Fibroblast of the conjunctiva (primary cell): Measurements from ENCODE around the gene IGSF11.
"Not testable (repeated sequence)": the region's sequence is repeated elsewhere in the genome, so short reads cannot be mapped to it uniquely, and the experiment has no call there.

Experiments
- DNase-seq: peaks from one replicate; pipeline ENCODE4 v3.0.0-alpha.2; 2010; ENCODE audit warnings: low read depth

Gene IGSF11

GRCh38 chr3:119034256-119035013 is at the start of gene IGSF11:
Gene IGSF11, minus strand, starts transcription at chr3:119034846. Its CDS starts 264 bp downstream, at chr3:119034582.
- DNase-seq = no peak

DNA sequence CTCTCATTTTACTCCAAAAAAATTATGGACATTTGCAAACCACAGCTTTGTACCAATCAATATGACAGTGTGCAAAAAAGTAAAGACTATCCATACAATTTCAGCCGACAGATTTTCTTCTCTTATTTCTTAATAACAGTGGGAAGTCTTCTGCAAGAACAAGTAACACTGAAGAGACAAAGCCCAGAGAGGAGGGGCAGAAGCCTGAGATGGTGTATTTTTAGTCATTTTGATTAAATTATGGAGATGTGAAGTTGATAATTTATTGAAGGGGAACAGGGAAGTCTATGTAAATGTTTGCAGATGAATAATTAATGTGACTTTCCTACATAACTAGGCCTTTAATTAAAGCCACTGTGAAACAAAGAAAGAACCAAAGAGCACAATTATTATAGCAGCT is 45.7 kb upstream of the IGSF11 start:
- DNase-seq = no peak

DNA sequence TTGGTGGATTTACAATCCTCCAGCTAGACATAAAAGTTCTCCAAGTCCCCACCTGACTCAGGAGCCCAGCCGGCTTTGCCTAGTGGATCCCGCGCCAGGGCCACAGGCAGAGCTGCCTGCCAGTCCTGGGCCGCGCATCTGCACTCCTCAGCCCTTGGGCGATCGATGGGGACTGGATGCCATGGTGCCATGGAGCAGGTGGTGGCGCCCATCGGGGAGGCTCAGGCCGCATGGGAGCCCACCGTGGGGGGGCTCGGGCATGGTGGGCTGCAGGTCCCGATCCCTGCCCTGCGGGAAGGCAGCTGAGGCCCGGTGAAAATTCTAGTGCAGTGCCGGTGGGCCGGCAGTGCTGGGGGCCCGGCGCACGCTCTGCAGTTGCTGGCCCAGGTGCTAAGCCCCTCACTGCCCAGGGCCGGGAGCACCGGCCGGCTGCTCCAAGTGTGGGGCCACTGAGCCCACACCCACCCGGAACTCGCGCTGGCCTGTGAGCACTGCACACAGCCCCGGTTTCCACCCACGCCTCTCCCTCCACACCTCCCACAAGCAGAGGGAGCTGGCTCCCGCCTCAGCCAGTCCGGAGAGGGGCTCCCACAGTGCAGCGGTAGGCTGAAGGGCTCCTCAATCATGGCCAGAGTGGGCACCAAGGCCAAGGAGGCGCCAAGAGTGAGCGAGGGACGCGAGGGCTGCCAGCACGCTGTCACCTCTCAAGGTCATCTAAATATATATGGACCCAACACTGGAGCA is 38.8 kb upstream of the IGSF11 start:
- DNase-seq = no peak

GRCh38 chr3:119072451-119072850 is 37.8 kb upstream of the IGSF11 start:
- not testable (repeated sequence) for DNase-seq

DNA sequence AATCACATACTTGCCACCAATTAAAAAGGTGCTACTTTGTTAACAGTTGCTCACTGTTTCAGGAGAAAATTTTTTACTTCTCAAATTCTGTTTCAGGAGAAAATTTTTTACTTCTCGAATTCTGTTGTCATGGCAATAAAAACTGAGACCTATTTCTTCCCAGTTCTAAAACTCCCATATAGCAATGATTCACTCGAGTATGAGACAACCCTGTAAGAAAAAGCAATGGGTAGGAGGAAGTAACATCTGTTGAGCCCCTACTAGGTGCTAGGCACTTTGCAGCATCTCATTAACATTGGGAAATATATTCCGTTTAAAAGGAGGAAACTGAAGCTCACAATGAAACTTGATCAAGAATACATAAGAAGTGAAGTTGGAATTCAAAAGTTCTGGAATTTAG is 35.1 kb upstream of the IGSF11 start:
- no peak for DNase-seq

GRCh38 chr3:119063471-119063870 is 28.8 kb upstream of the IGSF11 start:
- DNase-seq = no peak

DNA sequence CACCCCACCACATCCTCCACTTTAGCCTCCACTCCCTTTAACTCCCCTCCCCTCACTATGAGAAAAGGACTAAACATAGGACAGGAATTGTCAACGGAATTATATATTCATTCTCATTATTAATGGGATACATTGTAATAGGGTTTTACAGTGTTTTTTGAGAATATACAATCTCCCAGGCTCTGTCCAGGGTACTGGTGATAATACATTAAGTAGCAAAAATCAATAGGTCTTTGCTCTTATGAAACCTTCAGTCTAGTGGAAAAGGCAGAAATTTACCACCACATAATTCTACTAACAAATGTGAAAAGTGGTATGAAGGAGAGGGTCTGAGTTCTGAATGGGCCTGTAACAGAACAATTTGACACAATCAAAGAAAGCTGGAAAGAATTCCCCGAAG is 28.2 kb upstream of the IGSF11 start:
- DNase-seq = no peak

DNA sequence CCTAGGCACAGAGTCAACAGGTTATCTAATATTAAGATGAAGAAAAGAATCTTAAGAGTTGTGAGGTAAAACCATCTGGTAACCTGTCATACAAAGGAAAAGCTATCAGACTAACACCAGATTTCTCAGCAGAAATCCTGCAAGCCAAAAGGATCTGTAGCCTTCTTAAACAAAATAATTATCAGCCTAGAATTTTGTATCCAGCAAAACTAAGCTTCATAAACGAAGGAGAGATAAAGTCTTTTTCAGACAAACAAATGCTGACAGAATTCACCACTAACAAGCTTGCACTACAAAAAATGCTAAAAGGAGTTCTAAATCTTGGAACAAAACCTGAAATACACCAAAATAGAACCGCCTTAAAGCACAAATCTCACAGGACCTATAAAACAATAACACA is 9.9 kb upstream of the IGSF11 start:
- no peak for DNase-seq

- no peak for DNase-seq
Measured at GRCh38 chr3:119042162-119042561, 7.5 kb upstream of the IGSF11 start.

GRCh38 chr3:119035014-119035346 is 334 bp upstream of the IGSF11 start:
- no peak for DNase-seq

DNA sequence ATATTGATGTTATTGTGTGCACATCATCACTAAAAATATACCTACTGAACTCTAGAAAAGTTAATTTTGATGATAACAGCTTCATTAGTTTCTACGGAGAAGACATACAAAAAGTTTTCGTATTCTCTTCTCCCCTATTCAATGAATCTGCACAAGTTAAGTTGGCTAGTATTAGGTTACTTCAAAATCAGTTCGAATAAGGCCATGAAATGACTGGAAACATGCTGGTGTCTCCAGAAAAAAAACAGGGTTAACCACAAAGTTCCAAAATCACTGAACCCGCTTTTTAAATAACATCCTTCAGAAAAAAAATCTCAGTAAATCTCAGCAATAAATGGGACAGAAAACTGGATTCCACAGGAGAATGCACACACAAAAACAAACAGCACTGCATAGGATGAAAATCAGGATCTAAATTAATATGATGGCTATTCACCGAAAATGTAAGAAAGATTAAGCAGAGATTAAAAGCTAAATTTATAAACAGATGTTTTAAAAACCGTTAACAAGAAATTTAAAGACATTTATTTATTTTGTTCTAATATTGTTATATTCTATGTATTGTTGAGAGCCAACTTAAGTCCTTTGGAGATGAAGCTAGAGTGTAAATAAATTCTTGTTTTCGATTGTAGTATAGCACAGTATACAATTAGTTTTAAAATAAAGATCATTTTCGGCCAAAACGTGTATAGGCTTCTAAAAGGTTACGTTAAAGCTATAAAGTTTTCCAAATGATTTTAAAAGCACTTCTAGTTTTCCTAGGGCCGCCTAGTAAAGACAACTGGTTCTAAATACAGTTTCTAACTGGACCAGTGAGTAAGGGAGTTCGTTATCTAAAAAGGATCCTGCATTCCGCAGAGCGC is 1.0 kb downstream of the IGSF11 start:
- DNase-seq = no peak

DNA sequence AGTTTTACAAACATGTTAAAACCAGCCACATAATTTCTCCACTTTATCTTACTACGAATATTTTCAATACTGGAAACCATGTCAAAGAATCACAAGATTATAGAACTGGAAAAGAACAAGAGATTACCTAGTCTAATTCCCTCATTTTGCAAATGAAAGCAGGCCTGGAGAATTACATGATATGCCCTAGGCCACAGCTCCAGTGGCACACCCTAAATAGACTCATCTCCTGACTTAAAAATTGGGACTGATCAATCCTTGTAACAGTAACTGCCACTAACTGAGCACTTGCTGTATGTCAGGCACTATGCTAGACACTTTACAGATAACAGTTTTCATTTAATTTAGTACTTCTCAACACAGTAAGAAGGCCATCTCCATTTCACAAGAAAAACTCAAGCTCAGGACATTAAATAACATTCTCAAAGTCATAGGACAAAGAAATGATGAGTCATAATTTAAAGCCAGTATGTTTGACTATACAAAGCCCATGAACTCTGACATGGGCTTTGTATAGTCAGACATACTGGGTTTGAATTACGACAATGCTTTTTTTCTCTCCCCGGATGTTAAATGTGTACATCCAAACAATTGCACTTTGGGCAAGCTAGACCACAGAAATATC is 9.4 kb downstream of the IGSF11 start:
- no peak for DNase-seq

- no peak for DNase-seq
Measured at GRCh38 chr3:119019767-119020518, 14.7 kb downstream of the IGSF11 start.

- DNase-seq = no peak
Measured at GRCh38 chr3:119018690-119019463, 15.8 kb downstream of the IGSF11 start.

GRCh38 chr3:119015942-119016341 is 18.7 kb downstream of the IGSF11 start:
- DNase-seq = no peak

DNA sequence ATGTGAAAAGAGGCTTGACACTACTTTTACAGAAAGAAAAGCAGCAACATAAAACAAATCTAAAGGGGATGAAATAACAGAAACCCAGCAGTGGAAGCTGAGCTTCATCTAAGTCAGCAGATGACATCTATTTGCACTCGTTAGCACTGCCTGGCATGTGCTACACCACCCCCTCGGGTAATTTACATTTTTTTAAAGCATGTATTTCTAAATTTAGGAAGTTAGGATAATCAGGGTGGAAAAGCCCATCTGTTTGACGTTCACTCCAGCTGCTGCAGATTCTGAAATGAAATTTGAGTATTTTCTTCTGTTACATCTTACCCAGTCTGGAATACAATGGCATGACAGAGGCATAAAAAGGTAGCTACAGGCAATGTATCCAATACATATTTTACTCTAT is 20.7 kb downstream of the IGSF11 start:
- DNase-seq = no peak

GRCh38 chr3:119011528-119011927 is 23.1 kb downstream of the IGSF11 start:
- DNase-seq = no peak

- no peak for DNase-seq
Measured at GRCh38 chr3:118997190-118997589, 37.5 kb downstream of the IGSF11 start.

- DNase-seq = no peak
Measured at GRCh38 chr3:118991775-118992174, 42.9 kb downstream of the IGSF11 start.

GRCh38 chr3:118990823-118991560 is 43.7 kb downstream of the IGSF11 start:
- no peak for DNase-seq
